HepG2 (cell line): ENCODE measurements around the gene NBEA. TPM values are rescaled to one million over a fixed set of nuclear protein-coding genes. Genes with fewer than 3 reads are reported as not detected.

Experiments used
- ATAC-seq: fragments of 200-7000 bp; cut with Tn5 transposase; 3 replicates; pipeline ENCODE4 v1.9.1; 2020; ENCODE audit warnings: mild to moderate bottlenecking, moderate library complexity
- BruUV-seq: library from RNA; stranded (reverse); fragments of 400-500 nt; replicated peaks from 2 replicates; lab custom pipeline; 2021; lab: Mats Ljungman, UMichigan
- CTCF ChIA-PET: fragments of 300-600 bp; formaldehyde crosslinking; extraction: SDS; loops from one replicate; lab custom pipeline; 2021; ENCODE audit warnings: low total read pairs, inconsistent platforms, low intra/inter-chr PET ratio; lab: Yijun Ruan, JAX
- POLR2A ChIA-PET: fragments of 350-600 bp; sonication (Branson Sonifier 250); formaldehyde crosslinking; loops from one replicate; lab custom pipeline; 2020; ENCODE audit warnings: antibody characterized with exemption, inconsistent platforms; lab: Yijun Ruan, JAX
- DNase-seq: peaks from one replicate; pipeline ENCODE4 v3.0.0-alpha.2; 2015; ENCODE audit warnings: low spot score
- FAIRE-seq: peaks from 3 replicates; lab custom pipeline; 2011; peaks lifted over from hg19 to GRCh38; lab: Jason Lieb, UNC
- H2AFZ ChIP-seq: one replicate; pipeline ENCODE4 v1.6.1; 2011; ENCODE audit warnings: low read length, inconsistent platforms
- H3K27ac ChIP-seq: fragments of 300-600 bp; 3 replicates; pipeline ENCODE4 v1.8.0; 2011; ENCODE audit warnings: mixed run types, mild to moderate bottlenecking, mixed read lengths, low read length, inconsistent platforms; ENCODE audit not compliant: insufficient read depth; ENCODE audit errors: extremely low read length
- H3K27me3 ChIP-seq, 2 experiments: fragments of 200-600 bp in 1 of 2; 2 replicates in 1 of 2; 3 replicates in 1 of 2; pipeline versions ENCODE4 v1.6.0 to v1.8.0; 2011; ENCODE audit warnings: low read length in 2 of 2, mild to moderate bottlenecking in 2 of 2, moderate library complexity in 2 of 2, inconsistent platforms in 1 of 2; ENCODE audit not compliant: insufficient read depth in 2 of 2, control insufficient read depth in 1 of 2
- H3K36me3 ChIP-seq, 2 experiments: fragments of 200-600 bp in 1 of 2; replicated peaks in 1 of 2; 2 replicates in 1 of 2; 3 replicates in 1 of 2; pipeline versions ENCODE4 v1.5.1 to v1.8.0; 2011; ENCODE audit warnings: low read length in 2 of 2, inconsistent platforms in 1 of 2; ENCODE audit not compliant: insufficient read depth in 2 of 2, control insufficient read depth in 1 of 2
- H3K4me1 ChIP-seq: 2 replicates; pipeline ENCODE4 v1.5.1; 2012; ENCODE audit warnings: low read length, inconsistent platforms; ENCODE audit not compliant: insufficient read depth
- H3K4me2 ChIP-seq: 2 replicates; pipeline ENCODE4 v1.6.0; 2011; ENCODE audit warnings: low read depth, low read length, inconsistent platforms
- H3K4me3 ChIP-seq, 3 experiments: fragments of 200-600 bp in 1 of 3; sonication (generic), shearing (Covaris generic) in 1 of 3; replicated peaks in 1 of 3; 2 replicates each; pipeline ENCODE4 v1.5.1; 2011 to 2016; ENCODE audit warnings: low read length in 3 of 3, inconsistent platforms in 2 of 3, low read depth in 2 of 3, mild to moderate bottlenecking in 2 of 3, control low read depth in 1 of 3, mixed read lengths in 1 of 3; ENCODE audit not compliant: insufficient read depth in 1 of 3
- H3K79me2 ChIP-seq: one replicate; pipeline ENCODE4 v1.6.1; 2011; ENCODE audit warnings: low read length, inconsistent platforms; ENCODE audit not compliant: insufficient read depth
- H3K9ac ChIP-seq: 2 replicates; pipeline ENCODE4 v1.6.0; 2011; ENCODE audit warnings: mild to moderate bottlenecking, low read depth, low read length, inconsistent platforms; ENCODE audit not compliant: insufficient read depth
- H3K9me3 ChIP-seq: 2 replicates; pipeline ENCODE4 v1.5.1; 2012; ENCODE audit warnings: mild to moderate bottlenecking, low read length
- H4K20me1 ChIP-seq: 2 replicates; pipeline ENCODE4 v1.6.0; 2011; ENCODE audit warnings: inconsistent platforms, mild to moderate bottlenecking, low read length, moderate library complexity; ENCODE audit not compliant: insufficient read depth
- ARNT2 ChIP-seq: sonication (generic); formaldehyde crosslinking; IDR thresholded peaks from 2 replicates; pipeline ENCODE4 v1.8.0; 2022; ENCODE audit warnings: mild to moderate bottlenecking, low read depth, missing genetic modification reagents, moderate library complexity
- CBX5 ChIP-seq: sonication (generic); formaldehyde crosslinking; IDR thresholded peaks from 2 replicates; pipeline ENCODE4 v1.4.0; 2020; ENCODE audit warnings: missing genetic modification reagents, borderline replicate concordance
- ELF4 ChIP-seq: sonication (generic); formaldehyde crosslinking; IDR thresholded peaks from 2 replicates; pipeline ENCODE4 v1.5.0; 2020; ENCODE audit warnings: missing genetic modification reagents, mild to moderate bottlenecking, moderate library complexity, borderline replicate concordance
- GPN1 ChIP-seq: sonication (generic); formaldehyde crosslinking; IDR thresholded peaks from 2 replicates; pipeline ENCODE4 v1.5.1; 2020; ENCODE audit warnings: missing genetic modification reagents, borderline replicate concordance
- NCOR1 ChIP-seq: fragments of 200-600 bp; sonication (generic); IDR thresholded peaks from 2 replicates; pipeline ENCODE4 v1.7.0; 2017; ENCODE audit warnings: antibody characterized with exemption, low read length, borderline replicate concordance
- POLR2AphosphoS5 ChIP-seq: IDR thresholded peaks from 2 replicates; pipeline ENCODE4 v1.6.1; 2012; ENCODE audit warnings: low read depth, low read length
- RNF2 ChIP-seq: fragments of 450-650 bp; conservative IDR thresholded peaks from 2 replicates; pipeline ENCODE4 v1.6.1; 2016; ENCODE audit warnings: low read depth
- ZEB1 ChIP-seq: IDR thresholded peaks from 2 replicates; pipeline ENCODE4 v1.6.1; 2012; ENCODE audit warnings: mild to moderate bottlenecking, low read depth, inconsistent platforms; ENCODE audit not compliant: insufficient replicate concordance
- ZFP36L2 ChIP-seq: sonication (generic); formaldehyde crosslinking; IDR thresholded peaks from 2 replicates; pipeline ENCODE4 v1.4.0; 2020; ENCODE audit warnings: missing genetic modification reagents
- ZMYM2 ChIP-seq: sonication (generic); formaldehyde crosslinking; IDR thresholded peaks from 2 replicates; pipeline ENCODE4 v1.8.0; 2022; ENCODE audit warnings: mild to moderate bottlenecking, missing genetic modification reagents
- ZNF761 ChIP-seq: sonication (generic); formaldehyde crosslinking; conservative IDR thresholded peaks from 2 replicates; pipeline ENCODE4 v1.4.0; 2020; ENCODE audit warnings: mild to moderate bottlenecking, missing genetic modification reagents
- ZNF790 ChIP-seq: sonication (generic); formaldehyde crosslinking; IDR thresholded peaks from 2 replicates; pipeline ENCODE4 v1.8.0; 2022; ENCODE audit warnings: missing genetic modification reagents, mild to moderate bottlenecking, borderline replicate concordance
- WGBS: methylation state at CpG from one replicate; pipeline ENCODE4 v1.1.6; 2017; ENCODE audit warnings: low lambda C conversion rate; 5-methylcytosine and 5-hydroxymethylcytosine counted together
- in situ Hi-C: cut with HindIII; loops from 2 replicates; pipeline ENCODE4 v1.10.0; 2017; ENCODE audit warnings: low pct_unique_long_range_greater_than_20kb; ENCODE audit not compliant: extremely low pct_ligation_motif_present
- intact Hi-C: fragments of 100-400 bp; cut with micrococcal nuclease; formaldehyde crosslinking; loops from one replicate; pipeline ENCODE4 v1.10.0; 2022; ENCODE audit not compliant: unreplicated experiment
- polyA plus RNA-seq, 8 experiments: library from polyadenylated mRNA; depleted of rRNA in 3 of 8; stranded (reverse) in 7 of 8; unstranded in 1 of 8; fragments of >200 nt; fragmentation: Illumina TruSeq in 4 of 8; extraction: Trizol in 4 of 8; gene quantifications; 2 replicates each; pipeline versions ENCODE4 v1.2.1 to v1.2.3, GENCODE V29; 2011 to 2016; ENCODE audit warnings: low read depth in 4 of 8, missing spikeins in 1 of 8, mixed read lengths in 1 of 8; ENCODE audit not compliant: insufficient read depth in 1 of 8
- total RNA-seq, 5 experiments: library from RNA; depleted of rRNA; stranded (reverse); fragments of >200 nt; fragmentation: Illumina TruSeq; extraction: Trizol; gene quantifications; 2 replicates each; pipeline ENCODE4 v1.2.3, GENCODE V29; 2016; ENCODE audit warnings: low read depth in 1 of 5
- TF ChIP-seq, protein P1 (sequence below), 2 experiments: sonication (generic) in 1 of 2; formaldehyde crosslinking in 1 of 2; IDR thresholded peaks; 2 replicates each; pipeline versions ENCODE4 v1.4.0 to v1.6.1; 2018 to 2020; ENCODE audit warnings: missing genetic modification reagents in 2 of 2, borderline replicate concordance in 1 of 2, low read depth in 1 of 2, mild to moderate bottlenecking in 1 of 2, missing biosample characterization in 1 of 2

The NBEA gene
- total and polyA plus RNA-seq, 2 of the 13 experiments (the other 11 are each of a cell fraction or from before 2014, with no cell fraction given), result 2.7 to 2.8 TPM

DNA sequence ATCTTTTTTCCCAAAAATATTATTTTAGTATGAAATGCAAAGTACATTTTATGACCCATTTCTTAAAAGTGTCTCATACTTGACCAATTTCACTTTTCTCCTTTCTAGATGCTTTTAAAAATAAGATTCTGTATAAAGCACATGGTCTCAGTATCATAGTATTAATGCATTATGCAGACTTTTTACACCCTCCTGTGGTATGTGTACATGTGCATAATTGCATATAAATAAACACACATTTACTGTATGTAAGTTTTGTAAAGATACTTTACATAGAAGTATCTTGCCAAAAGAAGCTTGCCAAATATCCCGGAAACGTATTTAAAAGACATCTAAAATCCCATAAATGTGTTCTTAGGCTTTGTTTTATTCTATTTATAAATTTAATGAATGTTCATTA is 619.5 kb downstream of the NBEA start:
- ChIA-PET POLR2A (no interaction called here), CTCF (no interaction called here)
- intact Hi-C loops, result no loop called here
- no peaks in the 10 kb centered on the region for H3K9me3 ChIP-seq
- no TSS peak for BruUV-seq
- TF ChIP-seq ZFP36L2 (CRISPR knock-in tag) (no peak), ELF4 (CRISPR knock-in tag) (no peak), CBX5 (no peak), GPN1 (no peak), ARNT2 (CRISPR knock-in tag) (no peak), ZNF790 (no peak), NCOR1 (no peak), ZNF761 (CRISPR knock-in tag) (no peak), ZEB1 (no peak), ZMYM2 (CRISPR knock-in tag) (no peak), POLR2AphosphoS5 (no peak), RNF2 (no peak)
- TF ChIP-seq, protein P1, sequence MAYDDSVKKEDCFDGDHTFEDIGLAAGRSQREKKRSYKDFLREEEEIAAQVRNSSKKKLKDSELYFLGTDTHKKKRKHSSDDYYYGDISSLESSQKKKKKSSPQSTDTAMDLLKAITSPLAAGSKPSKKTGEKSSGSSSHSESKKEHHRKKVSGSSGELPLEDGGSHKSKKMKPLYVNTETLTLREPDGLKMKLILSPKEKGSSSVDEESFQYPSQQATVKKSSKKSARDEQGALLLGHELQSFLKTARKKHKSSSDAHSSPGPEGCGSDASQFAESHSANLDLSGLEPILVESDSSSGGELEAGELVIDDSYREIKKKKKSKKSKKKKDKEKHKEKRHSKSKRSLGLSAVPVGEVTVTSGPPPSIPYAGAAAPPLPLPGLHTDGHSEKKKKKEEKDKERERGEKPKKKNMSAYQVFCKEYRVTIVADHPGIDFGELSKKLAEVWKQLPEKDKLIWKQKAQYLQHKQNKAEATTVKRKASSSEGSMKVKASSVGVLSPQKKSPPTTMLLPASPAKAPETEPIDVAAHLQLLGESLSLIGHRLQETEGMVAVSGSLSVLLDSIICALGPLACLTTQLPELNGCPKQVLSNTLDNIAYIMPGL (CRISPR knock-in tag; IDR thresholded peaks at IDR 0.05; ENCODE audit: borderline replicate concordance in 1 of 2, low read depth in 1 of 2), result no peak
- no peaks in the 10 kb centered on the region for H4K20me1 ChIP-seq
- H2AFZ ChIP-seq, result no peak overlapping the region
- WGBS, result 77% methylated on average over 2 of the region's 2 CpGs
- H3K4me1 ChIP-seq, result no peaks in the 10 kb centered on the region
- DNase-seq (no peak), ATAC-seq (no peak), FAIRE-seq (no peak)
- H3K9ac ChIP-seq, result no peak overlapping the region
- in situ Hi-C loops, result no loop called here
- H3K27ac ChIP-seq, result no peak overlapping the region
- no peaks in the 10 kb centered on the region for H3K36me3 ChIP-seq
- H3K4me3 ChIP-seq, result no peak overlapping the region
- H3K4me2 ChIP-seq, result no peak overlapping the region
- H3K79me2 ChIP-seq, result no peaks in the 10 kb centered on the region
- H3K27me3 ChIP-seq, result no peaks in the 10 kb centered on the region; a peak in 1 of 5 replicates
